Gastroesophageal sphincter (tissue), 2 donors: ENCODE data around the gene CKAP4.

ENCODE experiments used
- POLR2A ChIP-seq, 2 donors: fragments of 450-650 bp; IDR thresholded peaks; one replicate each; pipeline ENCODE4 v1.6.1; 2017; ENCODE audit warnings: antibody characterized with exemption in 2 of 2, mild to moderate bottlenecking in 2 of 2, moderate library complexity in 1 of 2
- POLR2AphosphoS5 ChIP-seq: sonication (generic); formaldehyde crosslinking; IDR thresholded peaks from one replicate; pipeline ENCODE4 v1.6.1; 2017; ENCODE audit warnings: antibody characterized with exemption

- TF ChIP-seq POLR2A (IDR thresholded peaks at IDR 0.05) (no peak), POLR2AphosphoS5 (no peak)
These were observed 7.0 kb downstream of the CKAP4 start for GRCh38 chr12:106240821-106241220.
